Skeletal muscle cell (primary cell): ENCODE measurements around the gene CNGB1.
"Not testable (repeated sequence)": the region's sequence is repeated elsewhere in the genome, so short reads cannot be mapped to it uniquely, and the experiment has no call there.

Source experiments
- DNase-seq: peaks from one replicate; pipeline ENCODE4 v3.0.0-alpha.2; 2010; ENCODE audit warnings: low read depth
- H3K4me3 ChIP-seq: 2 replicates; pipeline ENCODE4 v1.5.1; 2011; ENCODE audit warnings: low read depth, mild to moderate bottlenecking, control low read depth, low read length, moderate library complexity

Gene CNGB1

DNA sequence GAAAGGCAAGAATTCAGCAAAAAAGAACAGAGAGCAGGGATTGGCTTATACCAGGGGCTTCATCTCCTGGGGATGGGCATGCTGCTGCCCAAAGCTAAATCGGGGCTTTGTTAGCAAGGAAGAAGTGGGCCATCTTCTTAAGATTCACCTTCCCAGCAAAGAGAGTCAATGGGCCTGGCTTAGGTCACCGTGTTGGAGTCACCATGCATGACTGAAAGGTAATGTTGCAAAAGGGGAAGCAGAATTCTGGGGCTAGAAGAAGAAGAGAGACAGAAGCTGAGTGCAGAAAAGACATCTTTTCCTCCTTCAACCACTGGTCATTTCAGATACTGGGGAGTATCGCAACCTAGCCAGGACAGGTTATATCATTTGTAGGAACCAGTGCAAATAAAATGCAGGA is 92.3 kb downstream of the CNGB1 start:
- DNase-seq, result no peak
- H3K4me3 ChIP-seq, result no peak overlapping the region

DNA sequence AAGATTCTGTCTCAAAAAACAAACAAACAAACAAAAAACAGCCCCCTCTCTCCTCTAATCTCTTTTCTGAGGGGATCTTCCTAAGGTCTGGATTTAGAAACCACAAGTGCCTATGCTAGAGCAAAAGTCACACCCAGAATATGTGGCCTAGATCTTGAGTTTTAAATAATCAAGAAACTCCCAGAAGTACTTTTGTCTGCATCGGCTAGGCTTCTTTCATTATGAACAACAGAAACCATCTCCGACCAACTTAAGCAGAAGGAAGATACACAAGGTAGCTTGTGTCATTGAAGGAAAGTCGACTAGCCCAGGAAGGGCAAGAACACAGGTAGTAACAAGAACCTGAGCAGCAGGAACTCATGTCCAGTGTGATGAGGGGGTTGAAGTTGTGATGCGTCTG is 94.7 kb downstream of the CNGB1 start:
- DNase-seq, result no peak
- H3K4me3 ChIP-seq, result no peak overlapping the region

GRCh38 chr16:57875347-57875746 is 95.6 kb downstream of the CNGB1 start:
- DNase-seq, result no peak
- H3K4me3 ChIP-seq, result no peak overlapping the region

GRCh38 chr16:57873218-57873617 is 97.7 kb downstream of the CNGB1 start:
- no peak overlapping the region for H3K4me3 ChIP-seq
- DNase-seq, result no peak

- H3K4me3 ChIP-seq, DNase-seq: not testable (repeated sequence)
Observed at GRCh38 chr16:57872764-57873163, 98.2 kb downstream of the CNGB1 start.

- no peak for DNase-seq
- no peak overlapping the region for H3K4me3 ChIP-seq
Observed at GRCh38 chr16:57871456-57871855, 99.5 kb downstream of the CNGB1 start.

DNA sequence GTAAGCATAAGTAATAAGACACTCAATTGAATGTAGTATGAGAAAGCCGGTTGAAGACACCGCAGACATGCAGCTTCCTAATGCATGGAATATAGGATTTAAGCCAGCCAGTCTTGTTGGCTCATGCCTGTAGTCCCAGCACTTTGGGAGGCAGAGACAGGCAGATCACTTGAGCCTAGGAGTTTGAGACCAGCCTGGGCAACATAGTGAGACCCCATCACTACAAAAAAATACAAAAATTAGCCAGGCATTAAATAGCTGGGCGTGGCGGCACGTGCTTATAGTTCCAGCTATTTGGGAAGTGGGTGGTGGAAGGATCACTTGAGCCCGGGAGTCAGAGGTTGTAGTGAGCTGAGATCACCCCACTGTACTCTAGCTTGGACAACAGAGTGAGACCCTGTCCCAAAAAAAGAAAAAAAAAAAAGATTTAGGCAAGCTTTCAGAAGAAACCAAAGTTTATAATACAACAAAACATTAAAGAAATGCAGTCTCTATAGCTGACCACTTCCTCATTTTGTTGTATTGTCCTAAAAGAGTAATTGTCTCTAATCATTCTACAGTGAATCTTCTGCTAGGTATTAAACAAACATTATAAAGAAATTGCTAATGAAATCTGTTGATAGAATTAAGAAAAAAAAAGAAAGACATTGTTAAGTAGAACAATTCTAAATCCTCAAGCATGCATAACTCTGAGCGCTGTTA is 100.0 kb downstream of the CNGB1 start:
- no peak overlapping the region for H3K4me3 ChIP-seq
- DNase-seq, result no peak

GRCh38 chr16:57868913-57869520 is 101.9 kb downstream of the CNGB1 start:
- DNase-seq, result no peak
- no peak overlapping the region for H3K4me3 ChIP-seq

- H3K4me3 ChIP-seq, result no peak overlapping the region
- DNase-seq, result no peak
Observed at GRCh38 chr16:57867000-57867561, 103.8 kb downstream of the CNGB1 start.

GRCh38 chr16:57866529-57866918 is 104.4 kb downstream of the CNGB1 start:
- H3K4me3 ChIP-seq, result no peak overlapping the region
- DNase-seq, result no peak

GRCh38 chr16:57865746-57866528 is 105.0 kb downstream of the CNGB1 start:
- DNase-seq, result no peak
- H3K4me3 ChIP-seq, result no peak overlapping the region

DNA sequence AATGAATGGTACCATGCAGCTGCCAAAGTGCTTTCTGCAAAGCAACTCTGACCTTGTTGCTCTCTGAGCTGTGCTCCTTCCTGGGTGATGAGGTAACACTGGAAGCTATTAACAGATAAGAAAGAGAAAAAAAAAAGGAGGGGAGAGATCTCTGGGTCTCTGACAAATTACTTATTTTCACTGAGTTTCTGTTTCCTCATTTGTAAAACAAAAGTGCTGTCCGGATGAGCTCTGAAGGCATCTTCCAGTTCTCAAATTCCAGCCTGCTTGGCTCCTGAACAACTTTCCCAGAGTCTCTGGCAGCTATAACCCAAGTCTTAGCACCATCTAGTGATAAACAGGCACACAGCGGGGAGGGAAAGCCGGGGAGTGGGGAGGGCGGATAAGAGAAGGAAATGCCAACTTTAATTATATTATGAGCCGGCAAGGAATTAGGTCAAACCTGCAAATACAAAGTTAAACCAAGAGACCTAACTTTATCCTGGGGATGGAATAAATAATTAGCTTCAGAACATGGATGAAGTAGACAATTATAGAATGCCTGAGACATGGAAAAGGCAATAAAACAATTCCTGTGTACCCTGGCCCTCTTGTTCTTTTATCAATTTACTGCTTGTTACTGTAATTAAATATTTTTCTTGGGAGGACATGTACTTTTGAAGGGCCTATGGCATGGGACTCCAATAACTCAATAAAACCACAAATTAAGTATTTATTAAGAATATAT is 107.3 kb downstream of the CNGB1 start:
- no peak overlapping the region for H3K4me3 ChIP-seq
- DNase-seq, result peak; percentile 49

DNA sequence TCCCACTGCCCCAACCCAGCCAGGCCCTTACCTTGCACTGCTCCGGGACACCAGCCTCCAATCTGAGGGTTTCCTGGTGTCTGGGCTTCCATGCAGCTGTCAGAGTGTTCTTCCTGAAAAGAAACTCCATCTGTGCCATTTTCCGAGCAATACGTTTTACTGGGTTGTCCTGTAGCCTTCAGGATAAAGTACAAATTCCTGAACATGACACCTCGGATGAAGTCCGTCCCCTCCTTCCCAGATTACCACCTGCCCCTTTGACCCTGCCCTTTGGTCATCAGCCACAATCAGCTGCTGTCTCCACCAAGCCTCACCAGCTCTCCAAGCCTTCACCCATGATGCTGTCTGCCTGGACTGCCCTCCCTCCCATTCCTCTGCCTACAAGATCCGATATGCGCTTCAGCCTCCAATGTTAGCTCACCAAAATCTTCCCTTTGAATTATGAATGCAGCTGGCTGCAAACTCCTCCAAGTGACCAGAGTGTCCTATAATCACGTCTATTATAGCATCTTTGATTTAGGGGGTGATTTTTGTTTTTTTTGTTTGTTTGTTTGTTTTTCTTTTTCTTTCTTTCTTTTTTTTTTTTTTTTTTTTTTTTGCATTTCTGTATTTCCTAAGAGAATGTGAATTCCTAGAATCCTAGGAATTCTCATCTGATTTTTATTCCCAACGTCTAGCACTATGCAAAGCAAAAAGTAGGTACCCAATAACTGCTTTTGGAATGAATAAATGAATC is 108.1 kb downstream of the CNGB1 start:
- DNase-seq, result peak; percentile 30
- no peak overlapping the region for H3K4me3 ChIP-seq

- no peak overlapping the region for H3K4me3 ChIP-seq
- DNase-seq, result no peak
Observed at GRCh38 chr16:57859331-57859730, 111.6 kb downstream of the CNGB1 start.

DNA sequence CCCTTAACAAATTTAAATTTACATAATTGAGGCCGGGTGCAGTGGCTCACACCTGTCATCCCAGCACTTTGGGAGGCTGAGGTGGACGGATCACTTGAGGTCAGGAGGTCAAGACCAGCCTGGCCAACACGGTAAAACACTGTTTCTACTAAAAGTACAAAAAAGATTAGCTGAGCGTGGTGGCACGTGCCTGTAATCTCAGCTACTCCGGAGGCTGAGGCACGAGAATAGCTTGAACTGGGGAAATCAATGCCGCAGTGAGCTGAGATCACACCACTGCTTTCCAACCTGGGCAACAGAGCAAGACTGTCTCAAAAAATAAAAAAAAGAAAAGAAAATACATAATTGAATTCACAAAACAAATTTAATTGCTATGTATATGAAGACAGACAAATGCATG is 112.3 kb downstream of the CNGB1 start:
- H3K4me3 ChIP-seq, result no peak overlapping the region
- no peak for DNase-seq

DNA sequence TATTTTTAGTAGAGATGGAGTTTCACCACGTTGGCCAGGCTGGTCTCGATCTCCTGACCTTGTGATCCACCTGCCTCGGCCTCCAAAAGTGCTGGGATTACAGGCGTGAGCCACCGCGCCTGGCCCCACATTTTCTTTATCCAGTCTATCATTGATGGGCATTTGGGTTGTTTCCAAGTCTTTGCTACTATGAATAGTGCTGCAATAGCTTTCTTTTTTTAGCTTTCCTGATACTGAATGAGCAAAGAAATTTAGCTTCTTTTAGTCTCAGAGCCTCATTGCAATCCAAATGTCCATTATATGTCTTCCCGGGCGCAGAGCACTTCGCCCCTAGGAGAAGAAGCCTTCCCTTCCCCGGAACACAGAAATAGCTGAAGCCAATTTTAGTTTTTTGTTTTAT is 112.9 kb downstream of the CNGB1 start:
- not testable (repeated sequence) for H3K4me3 ChIP-seq, DNase-seq

- DNase-seq, result no peak
- H3K4me3 ChIP-seq, result no peak overlapping the region
Observed at GRCh38 chr16:57855188-57855587, 115.7 kb downstream of the CNGB1 start.

- DNase-seq, result no peak
Observed at GRCh38 chr16:57852189-57852588, 118.7 kb downstream of the CNGB1 start.

DNA sequence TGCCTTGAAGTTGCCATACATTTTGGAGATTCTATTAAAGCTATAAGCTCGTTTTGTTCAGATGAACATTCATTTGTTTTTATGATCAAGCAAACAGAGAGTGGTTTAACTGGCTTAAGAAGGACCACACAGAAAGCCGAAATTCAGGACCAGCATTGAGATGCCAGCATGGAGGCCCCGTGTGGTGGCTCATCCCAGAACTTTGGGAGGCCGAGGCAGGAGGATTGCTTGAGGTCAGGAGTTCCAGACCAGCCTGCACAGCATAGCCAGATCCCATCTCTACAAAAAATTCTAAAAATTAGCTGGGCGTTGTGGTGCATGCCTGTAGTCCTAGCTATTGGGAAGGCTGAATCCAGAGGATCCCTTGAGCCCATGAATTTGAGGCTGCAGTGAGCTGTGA is 122.7 kb downstream of the CNGB1 start:
- no peak overlapping the region for H3K4me3 ChIP-seq
- DNase-seq, result no peak

More at GRCh38 chr16:57852189-57852588, 118.7 kb downstream of the CNGB1 start:
- no peak overlapping the region for H3K4me3 ChIP-seq
